KBM-7 (cell line): ENCODE measurements around the gene COQ9.
"Not testable (repeated sequence)": the region's sequence is repeated elsewhere in the genome, so short reads cannot be mapped to it uniquely, and the experiment has no call there.

ENCODE experiments used
- DNase-seq: peaks from one replicate; pipeline ENCODE4 v3.0.0-alpha.2; 2015
- in situ Hi-C: fragments of 300-500 bp; cut with MboI; formaldehyde crosslinking; loops from 2 replicates; pipeline ENCODE4 v1.14.3; 2020; ENCODE audit warnings: low sequenced_read_pairs, low pct_unique_long_range_greater_than_20kb, mixed read lengths

The COQ9 gene

GRCh38 chr16:57479976-57480753 is 32.9 kb downstream of the COQ9 start:
- in situ Hi-C loops = no loop called here
- DNase-seq = no peak

DNA sequence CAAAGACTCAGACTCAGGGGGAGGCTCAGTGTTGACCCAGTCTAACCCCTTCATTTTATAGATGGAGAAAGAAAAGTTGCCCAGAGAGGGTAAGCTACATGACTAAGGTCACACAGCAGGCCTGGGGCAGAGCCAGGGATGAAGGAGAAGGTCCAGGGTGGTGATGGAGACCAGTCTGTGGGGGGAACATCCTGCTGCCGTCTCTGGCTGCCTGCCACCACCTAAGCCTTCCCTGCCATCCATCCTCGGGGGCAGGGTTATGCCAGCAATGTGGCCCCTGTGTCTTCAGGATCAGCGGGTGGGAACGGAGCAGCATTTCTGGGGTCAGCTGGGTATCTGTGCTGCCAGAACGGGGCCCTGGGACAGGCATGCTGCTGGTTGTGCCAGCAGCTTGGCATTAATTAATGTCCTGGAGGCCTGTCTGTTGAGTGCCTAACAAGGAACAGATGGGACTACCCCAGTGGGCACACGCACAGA is 33.5 kb downstream of the COQ9 start:
- DNase-seq = no peak
- in situ Hi-C loops = no loop called here

GRCh38 chr16:57481421-57481820 is 34.1 kb downstream of the COQ9 start:
- no peak for DNase-seq
- in situ Hi-C loops = no loop called here

GRCh38 chr16:57482845-57483545 is 35.7 kb downstream of the COQ9 start:
- in situ Hi-C loops = no loop called here
- no peak for DNase-seq

DNA sequence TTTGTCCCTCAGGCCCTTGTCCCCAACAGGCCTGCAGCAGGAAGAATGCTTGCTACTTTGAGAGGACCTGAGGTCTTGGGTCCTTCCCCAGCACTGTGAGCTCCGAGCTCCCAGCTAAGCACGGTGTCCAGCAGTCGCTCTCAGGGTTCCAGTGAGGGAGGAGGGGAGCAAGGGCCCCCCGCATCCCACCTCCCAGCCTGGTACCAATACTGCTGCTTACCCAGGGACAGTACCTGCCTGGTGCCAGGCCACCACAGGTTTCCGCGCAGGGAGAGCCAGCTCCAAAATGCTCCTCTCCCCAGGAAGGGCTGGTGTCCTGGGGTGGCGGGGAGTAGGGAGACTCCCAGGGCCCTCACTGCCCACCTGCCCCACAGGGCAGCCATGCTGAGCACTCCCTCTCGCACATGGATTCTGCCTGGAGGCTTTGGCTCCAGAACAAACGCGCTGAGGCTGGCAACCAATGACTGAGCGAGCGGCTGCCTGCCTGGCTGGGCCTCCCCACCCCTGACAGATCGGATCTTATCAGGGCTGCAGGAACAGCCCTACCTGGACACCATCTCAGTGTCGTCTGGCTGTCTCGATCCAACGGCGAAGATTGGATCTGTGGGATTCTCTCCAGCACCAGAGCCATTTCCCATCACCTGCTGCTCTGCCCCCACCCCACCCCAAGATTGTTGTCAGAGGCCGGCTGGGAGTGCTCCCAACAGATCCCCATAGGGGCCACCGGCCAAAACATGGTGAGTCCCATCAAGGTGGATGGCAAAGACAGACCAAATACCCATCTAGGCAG is 36.6 kb downstream of the COQ9 start:
- in situ Hi-C loops = no loop called here
- no peak for DNase-seq

DNA sequence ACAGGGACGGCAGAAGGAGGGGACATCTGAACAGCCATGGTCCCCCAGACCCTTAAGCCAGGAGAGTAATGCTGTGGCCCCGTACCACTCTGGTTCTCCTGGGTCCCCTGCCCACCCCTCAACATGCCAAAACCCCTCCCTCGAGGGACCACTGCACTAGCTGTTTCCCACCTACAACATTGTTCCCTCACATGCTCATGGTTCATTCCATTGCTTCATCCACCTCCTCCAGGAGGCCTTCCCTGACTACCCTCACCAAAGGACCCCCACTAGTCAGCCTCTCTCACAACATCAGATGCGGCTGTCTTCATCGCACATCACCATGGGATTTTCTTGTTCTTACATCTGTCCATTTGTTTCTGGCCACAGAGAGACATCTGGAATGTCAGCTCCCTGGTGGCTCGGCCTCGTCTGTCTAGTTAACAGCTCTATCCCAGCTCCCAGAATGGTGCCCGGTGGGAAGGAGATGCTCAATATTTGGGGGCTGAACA is 37.3 kb downstream of the COQ9 start:
- no peak for DNase-seq
- in situ Hi-C loops = no loop called here

- in situ Hi-C loops = no loop called here
- no peak for DNase-seq
Measured at GRCh38 chr16:57485091-57485915, 38.0 kb downstream of the COQ9 start.

GRCh38 chr16:57485916-57486857 is 38.9 kb downstream of the COQ9 start, which contains the start of gene DOK4:
DOK4 (minus strand) TSS chr16:57486493; CDS start chr16:57479507, 6,986 bp downstream.
- in situ Hi-C loops = no loop called here
- DNase-seq = peak; percentile 39

GRCh38 chr16:57486858-57487834 is 39.9 kb downstream of the COQ9 start:
- in situ Hi-C loops = no loop called here
- no peak for DNase-seq

DNA sequence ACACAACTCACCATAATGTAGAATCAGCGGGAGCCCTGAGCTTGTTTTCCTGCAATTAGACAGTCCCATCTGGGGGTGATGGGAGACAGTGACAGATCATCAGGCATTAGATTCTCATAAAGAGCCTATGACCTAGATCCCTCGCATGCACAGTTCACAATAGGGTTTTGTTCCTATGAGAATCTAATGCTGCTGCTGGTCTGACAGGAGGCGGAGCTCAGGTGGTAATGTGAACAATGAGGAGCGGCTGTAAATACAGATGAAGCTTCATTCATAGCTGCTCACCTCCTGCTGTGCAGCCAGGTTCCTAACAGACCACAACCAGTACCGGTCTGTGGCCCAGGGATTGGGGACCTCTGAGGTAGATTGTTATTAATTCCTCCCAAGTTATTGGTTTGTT is 42.0 kb downstream of the COQ9 start:
- in situ Hi-C loops = no loop called here

DNA sequence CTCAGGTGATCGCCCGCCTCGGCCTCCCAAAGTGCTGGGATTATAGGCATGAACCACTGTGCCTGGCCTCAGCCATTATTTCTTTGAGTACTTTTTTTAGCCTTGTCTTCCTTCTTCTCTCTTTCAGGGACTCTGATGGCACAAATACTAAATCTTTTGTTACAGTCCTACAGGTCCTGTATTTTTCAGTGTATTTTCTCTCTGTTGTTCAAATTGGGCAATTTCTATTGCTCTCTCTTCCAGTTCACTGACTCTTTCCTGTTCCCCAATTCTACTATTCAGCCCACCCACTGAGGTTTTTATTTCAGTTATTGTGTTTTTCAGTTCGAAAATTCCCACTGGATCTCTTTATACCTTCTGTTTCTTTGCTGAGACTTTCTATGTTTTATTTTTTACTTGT is 46.5 kb downstream of the COQ9 start:
- in situ Hi-C loops = no loop called here

More for the DNA sequence above, 42.0 kb downstream of the COQ9 start:
- no peak for DNase-seq

DNA sequence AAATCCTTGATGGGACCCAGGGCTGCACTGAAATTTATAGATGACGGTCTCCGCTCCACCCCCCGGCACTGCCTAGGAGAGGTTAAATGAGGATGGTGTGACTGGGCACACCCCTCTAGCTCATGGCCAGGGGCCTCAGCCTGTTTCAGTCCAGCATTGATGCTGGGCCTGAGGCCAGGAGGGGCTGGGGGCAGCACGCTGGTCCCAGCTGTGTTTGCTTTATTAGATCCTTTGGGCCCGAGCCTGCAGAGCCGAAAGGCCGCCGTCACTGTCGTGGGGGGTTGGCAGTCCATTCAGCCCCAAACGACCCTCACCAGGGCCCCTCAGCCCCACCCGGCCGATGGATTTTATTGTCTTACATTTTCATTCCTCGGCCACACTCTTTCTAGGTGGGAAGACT is 49.8 kb downstream of the COQ9 start:
- DNase-seq = no peak
- in situ Hi-C loops = no loop called here

More for the DNA sequence above, 46.5 kb downstream of the COQ9 start:
- DNase-seq = no peak

GRCh38 chr16:57498031-57498430 is 50.8 kb downstream of the COQ9 start:
- DNase-seq = no peak
- in situ Hi-C loops = no loop called here

DNA sequence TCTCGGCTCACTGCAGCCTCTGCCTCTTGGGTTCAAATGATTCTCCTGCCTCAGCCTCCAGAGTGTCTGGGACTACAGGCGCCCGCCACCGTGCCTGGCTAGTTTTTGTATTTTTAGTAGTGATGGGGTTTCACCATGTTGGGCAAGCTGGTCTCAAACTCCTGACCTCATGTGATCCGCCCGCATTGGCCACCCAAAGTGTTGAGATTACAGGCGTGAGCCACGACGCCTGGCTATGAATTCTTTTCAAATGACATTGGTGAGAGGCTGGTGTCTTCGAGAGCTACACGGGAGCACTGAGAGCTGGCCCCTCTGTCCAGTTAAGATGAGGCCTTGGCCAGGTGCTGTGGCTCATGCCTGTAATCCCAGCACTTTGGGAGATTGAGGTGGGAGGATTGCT is 52.7 kb downstream of the COQ9 start:
- DNase-seq, in situ Hi-C loops: not testable (repeated sequence)

- peak; percentile 43 for DNase-seq
- in situ Hi-C loops = no loop called here
Measured at GRCh38 chr16:57500578-57501111, 53.4 kb downstream of the COQ9 start.

DNA sequence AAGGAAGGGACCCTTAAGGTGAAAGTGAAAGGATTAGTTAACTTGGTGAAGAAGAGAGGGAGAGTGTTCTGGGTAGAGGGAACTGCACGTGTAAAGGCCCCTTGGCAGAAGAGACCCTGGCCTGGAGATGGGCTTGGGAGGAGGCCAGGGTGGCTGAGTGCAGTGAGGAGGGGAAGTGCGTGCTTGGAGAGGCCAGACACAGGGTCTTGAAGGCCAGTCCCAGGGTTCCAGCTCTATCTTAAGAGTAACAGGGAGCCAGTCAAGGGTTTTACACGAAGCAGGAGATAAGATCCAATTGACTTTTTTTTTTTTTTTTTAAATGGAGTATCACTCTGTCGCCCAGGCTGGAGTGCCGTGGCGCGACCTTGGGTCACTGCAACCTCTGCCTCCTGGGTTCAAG is 54.2 kb downstream of the COQ9 start:
- in situ Hi-C loops = no loop called here

More for the DNA sequence above, 54.2 kb downstream of the COQ9 start:
- no peak for DNase-seq
